Transverse colon (tissue), 4 donors: ENCODE results near the gene DMRTB1. TPM values are rescaled to one million over a fixed set of nuclear protein-coding genes. Genes with fewer than 3 reads are reported as not detected.
A peak's percentile ranks its signal among the peaks of the same experiment; 100 is the strongest.

Experiments
- DNase-seq: peaks from one replicate; pipeline ENCODE4 v3.0.0-alpha.2; 2019
- H3K27ac ChIP-seq, 4 donors: fragments of 200-600 bp; sonication (generic); 2 replicates each; pipeline ENCODE4 v1.5.1; 2016 to 2018; ENCODE audit warnings: inconsistent platforms in 4 of 4
- H3K27me3 ChIP-seq: fragments of 200-600 bp; sonication (generic); 2 replicates; pipeline ENCODE4 v1.5.1; 2017; ENCODE audit warnings: inconsistent platforms
- H3K36me3 ChIP-seq, 4 donors: fragments of 200-600 bp; sonication (generic); 2 replicates each; pipeline ENCODE4 v1.5.1; 2017 to 2019; ENCODE audit warnings: inconsistent platforms in 4 of 4
- H3K4me1 ChIP-seq, 4 donors: fragments of 200-600 bp; sonication (generic); 2 replicates each; pipeline ENCODE4 v1.5.1; 2017 to 2020; ENCODE audit warnings: inconsistent platforms in 4 of 4
- H3K4me3 ChIP-seq, 4 donors: fragments of 200-600 bp; sonication (generic); 1 replicate in 1 of 4; 2 replicates in 3 of 4; pipeline versions ENCODE4 v1.5.1 to v1.6.1; 2017 to 2019; ENCODE audit warnings: inconsistent platforms in 4 of 4
- H3K9me3 ChIP-seq, 2 donors: fragments of 200-600 bp; sonication (generic); 2 replicates each; pipeline ENCODE4 v1.5.1; 2017 to 2019; ENCODE audit warnings: inconsistent platforms in 2 of 2
- CTCF ChIP-seq, 5 experiments: fragments of 200-600 bp in 3 of 5; fragments of 450-650 bp in 2 of 5; sonication (generic) in 3 of 5; IDR thresholded peaks; 1 replicate in 2 of 5; 2 replicates in 3 of 5; pipeline ENCODE4 v1.5.1; 2016 to 2017; ENCODE audit warnings: antibody characterized with exemption in 5 of 5, inconsistent platforms in 3 of 5, mild to moderate bottlenecking in 2 of 5, moderate library complexity in 1 of 5
- EP300 ChIP-seq: sonication (generic); formaldehyde crosslinking; IDR thresholded peaks from one replicate; pipeline ENCODE4 v1.6.1; 2017; ENCODE audit warnings: antibody characterized with exemption, low read depth
- POLR2A ChIP-seq: fragments of 450-650 bp; IDR thresholded peaks from one replicate; pipeline ENCODE4 v1.6.1; 2016; ENCODE audit warnings: antibody characterized with exemption, mild to moderate bottlenecking, moderate library complexity
- POLR2AphosphoS5 ChIP-seq, 3 donors: sonication (generic); formaldehyde crosslinking; IDR thresholded peaks; one replicate each; pipeline ENCODE4 v1.6.1; 2016; ENCODE audit warnings: antibody characterized with exemption in 3 of 3
- WGBS, 2 donors: methylation state at CpG; one replicate each; pipeline ENCODE4 v1.1.5; 2018; ENCODE audit warnings: low coverage in 1 of 2; 5-methylcytosine and 5-hydroxymethylcytosine counted together
- in situ Hi-C, 4 donors: fragments of 200-750 bp; cut with MboI; loops; one replicate each; pipeline versions ENCODE4 v1.15.0 to v1.15.1; 2017; ENCODE audit warnings: low sequenced_read_pairs in 3 of 4, low pct_ligation_motif_present in 1 of 4, low pct_unique_long_range_greater_than_20kb in 1 of 4
- intact Hi-C: fragments of 100-400 bp; cut with DNase I; formaldehyde crosslinking; loops from one replicate; pipeline ENCODE4 v1.15.1; 2023; ENCODE audit warnings: low total_unique reads
- total RNA-seq, 4 donors: library from RNA; depleted of rRNA; stranded (reverse); fragments of >200 nt; gene quantifications; one replicate each; pipeline ENCODE4 v1.1.0, GENCODE V29; 2016

Gene DMRTB1
- total RNA-seq, 4 donors from 2014 or later = not detected

GRCh38 chr1:53449021-53449420 lies 10.2 kb upstream of the DMRTB1 start:
- Histone ChIP-seq H3K27me3 (peaks cover 4% of the 10 kb centered on the region), H3K9me3 (no peaks in the 10 kb centered on the region), H3K36me3 (no peaks in the 10 kb centered on the region), H3K4me3 (no peak overlapping the region), H3K4me1 (no peaks in the 10 kb centered on the region), H3K27ac (no peak overlapping the region)
- intact Hi-C loops = no loop called here
- TF ChIP-seq POLR2AphosphoS5 (IDR thresholded peaks at IDR 0.05) = no peak
- no peak for TF ChIP-seq CTCF (IDR thresholded peaks at IDR 0.05)
- no peak for TF ChIP-seq EP300
- TF ChIP-seq POLR2A = no peak
- in situ Hi-C loops = no loop called here
- DNase-seq = no peak
- 50 to 66% methylated on average over 2 to 3 of the region's 3 CpGs for WGBS, 2 donors

DNA sequence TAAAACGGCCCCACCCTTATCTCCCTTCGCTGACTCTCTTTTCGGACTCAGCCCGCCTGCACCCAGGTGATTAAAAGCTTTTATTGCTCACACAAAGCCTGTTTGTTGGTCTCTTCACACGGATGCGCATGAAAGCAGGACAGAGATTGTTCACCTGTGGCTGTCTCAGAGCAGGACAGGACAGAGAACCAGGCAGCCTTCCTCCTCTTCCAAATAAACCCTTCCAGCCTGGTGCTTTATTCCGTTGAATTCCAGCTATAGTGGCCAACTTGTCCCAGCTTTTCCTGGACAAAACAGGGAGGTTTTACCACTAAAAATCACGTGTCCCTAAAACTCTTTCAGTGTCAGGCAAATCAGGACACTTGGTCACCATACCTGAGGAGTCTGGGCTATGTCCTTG lies 9.5 kb upstream of the DMRTB1 start:
- Histone ChIP-seq H3K36me3 (no peaks in the 10 kb centered on the region), H3K4me3 (no peak overlapping the region), H3K9me3 (no peaks in the 10 kb centered on the region), H3K27me3 (peaks cover 4% of the 10 kb centered on the region), H3K27ac (no peak overlapping the region), H3K4me1 (no peaks in the 10 kb centered on the region)
- no peak for TF ChIP-seq CTCF (IDR thresholded peaks at IDR 0.05)
- TF ChIP-seq POLR2A = no peak
- TF ChIP-seq EP300 = no peak
- TF ChIP-seq POLR2AphosphoS5 (IDR thresholded peaks at IDR 0.05) = no peak
- WGBS, 2 donors = 40 to 44% methylated on average over 1 to 8 of the region's 8 CpGs
- in situ Hi-C loops (no loop called here), intact Hi-C loops (no loop called here)
- DNase-seq = no peak

- Histone ChIP-seq H3K36me3 (no peaks in the 10 kb centered on the region), H3K27me3 (peaks cover 6% of the 10 kb centered on the region), H3K9me3 (no peaks in the 10 kb centered on the region), H3K4me3 (no peak overlapping the region), H3K27ac (no peak overlapping the region), H3K4me1 (no peaks in the 10 kb centered on the region)
- DNase-seq = no peak
- in situ Hi-C loops (no loop called here), intact Hi-C loops (no loop called here)
- WGBS, 2 donors = 33% methylated on average over 2 of the region's 2 CpGs; no CpG with 5 or more reads in 1 of the 2 donors
- TF ChIP-seq POLR2AphosphoS5 (IDR thresholded peaks at IDR 0.05) (no peak), EP300 (no peak), CTCF (IDR thresholded peaks at IDR 0.05) (peak in 1 of 5 experiments; percentile 7), POLR2A (no peak)
Measured at GRCh38 chr1:53450225-53450624, 9.0 kb upstream of the DMRTB1 start.

DNA sequence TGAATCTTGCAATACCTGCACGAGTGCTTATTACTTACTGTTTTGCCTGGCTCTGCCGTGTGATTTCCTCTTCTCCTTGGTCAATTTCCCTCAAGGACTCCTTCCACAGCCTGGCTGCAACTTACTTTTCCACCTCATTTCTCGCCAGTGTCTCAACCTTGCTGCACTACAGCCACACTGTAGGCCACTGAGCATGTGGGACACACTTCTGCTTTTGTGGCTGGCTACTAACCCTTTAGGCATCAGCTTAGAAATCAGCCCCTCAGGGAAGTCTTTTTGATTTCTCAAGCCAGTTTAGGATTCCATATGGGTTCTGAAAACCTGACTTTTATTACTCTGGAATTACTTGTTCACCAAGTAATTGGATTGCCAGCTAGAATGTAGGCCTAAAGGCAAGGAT lies 5.2 kb upstream of the DMRTB1 start:
- TF ChIP-seq EP300 (no peak), POLR2AphosphoS5 (IDR thresholded peaks at IDR 0.05) (no peak), POLR2A (no peak), CTCF (IDR thresholded peaks at IDR 0.05) (no peak)
- in situ Hi-C loops (no loop called here), intact Hi-C loops (no loop called here)
- H3K27ac ChIP-seq = no peak overlapping the region
- no peak for DNase-seq
- H3K27me3 ChIP-seq = peaks cover 12% of the 10 kb centered on the region
- H3K36me3 ChIP-seq = no peaks in the 10 kb centered on the region
- WGBS, 2 donors = 83% methylated on average over 2 to 3 of the region's 3 CpGs
- H3K4me3 ChIP-seq = no peak overlapping the region
- H3K4me1 ChIP-seq = no peaks in the 10 kb centered on the region
- H3K9me3 ChIP-seq = no peaks in the 10 kb centered on the region
